HG02943 (cell line): ENCODE measurements around the gene ARID2.

ENCODE experiments used
- ATAC-seq: cut with Tn5 transposase; IDR thresholded peaks from one replicate; pipeline ENCODE4 v1.9.1; 2021; ENCODE audit warnings: mild to moderate bottlenecking, low read depth, moderate library complexity; ENCODE audit not compliant: unreplicated experiment

The ARID2 gene

GRCh38 chr12:45839917-45840316, 110.4 kb downstream of the ARID2 start:
- no peak for ATAC-seq

DNA sequence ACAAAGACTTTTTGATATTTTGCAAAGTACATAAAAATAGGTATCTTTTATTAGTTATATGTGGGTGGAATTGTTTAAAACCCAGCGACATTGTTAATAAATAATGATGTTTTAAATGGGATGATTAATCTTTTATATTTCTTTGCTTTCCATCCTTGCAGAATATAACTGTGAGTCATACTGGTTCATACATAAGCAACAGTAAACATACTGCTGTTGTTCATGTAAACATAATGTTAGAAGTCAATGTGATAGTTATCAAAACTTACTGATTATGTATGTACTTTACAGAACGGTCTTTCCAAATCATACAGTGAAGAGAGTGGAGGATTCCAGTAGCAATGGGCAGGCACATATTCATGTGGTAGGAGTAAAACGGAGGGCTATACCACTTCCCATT, 119.8 kb downstream of the ARID2 start:
- ATAC-seq = no peak

- ATAC-seq = no peak
These were observed 120.8 kb downstream of the ARID2 start for GRCh38 chr12:45850302-45850701.

DNA sequence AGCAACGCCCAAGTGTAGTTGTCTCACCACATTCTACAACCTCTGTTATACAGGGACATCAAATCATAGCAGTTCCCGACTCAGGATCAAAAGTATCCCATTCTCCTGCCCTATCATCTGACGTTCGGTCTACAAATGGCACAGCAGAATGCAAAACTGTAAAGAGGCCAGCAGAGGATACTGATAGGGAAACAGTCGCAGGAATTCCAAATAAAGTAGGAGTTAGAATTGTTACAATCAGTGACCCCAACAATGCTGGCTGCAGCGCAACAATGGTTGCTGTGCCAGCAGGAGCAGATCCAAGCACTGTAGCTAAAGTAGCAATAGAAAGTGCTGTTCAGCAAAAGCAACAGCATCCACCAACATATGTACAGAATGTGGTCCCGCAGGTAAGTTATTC, 123.0 kb downstream of the ARID2 start:
- no peak for ATAC-seq

- ATAC-seq = no peak
These were observed 124.0 kb downstream of the ARID2 start for GRCh38 chr12:45853550-45853949.

GRCh38 chr12:45863332-45863731, 133.8 kb downstream of the ARID2 start:
- no peak for ATAC-seq

DNA sequence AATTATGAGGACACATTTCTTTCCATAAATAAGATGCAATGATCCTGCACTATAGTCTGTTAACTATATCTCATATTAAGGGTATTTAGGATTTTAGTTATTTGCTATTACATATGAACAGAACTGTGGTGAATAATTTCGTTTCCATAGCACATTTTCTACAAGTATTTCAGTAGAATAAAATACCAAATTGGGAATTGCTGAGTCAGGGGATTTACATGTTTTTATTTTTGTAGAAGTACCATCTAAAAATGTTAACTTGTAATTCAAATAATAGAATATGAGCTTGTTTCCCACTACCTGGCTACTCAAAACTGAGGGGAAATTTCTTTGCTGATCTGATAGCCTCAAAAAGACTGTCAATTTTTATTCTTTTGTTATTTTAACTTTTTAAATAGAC, 136.8 kb downstream of the ARID2 start:
- ATAC-seq = no peak

- no peak for ATAC-seq
These were observed 142.9 kb downstream of the ARID2 start for GRCh38 chr12:45872446-45872845.

DNA sequence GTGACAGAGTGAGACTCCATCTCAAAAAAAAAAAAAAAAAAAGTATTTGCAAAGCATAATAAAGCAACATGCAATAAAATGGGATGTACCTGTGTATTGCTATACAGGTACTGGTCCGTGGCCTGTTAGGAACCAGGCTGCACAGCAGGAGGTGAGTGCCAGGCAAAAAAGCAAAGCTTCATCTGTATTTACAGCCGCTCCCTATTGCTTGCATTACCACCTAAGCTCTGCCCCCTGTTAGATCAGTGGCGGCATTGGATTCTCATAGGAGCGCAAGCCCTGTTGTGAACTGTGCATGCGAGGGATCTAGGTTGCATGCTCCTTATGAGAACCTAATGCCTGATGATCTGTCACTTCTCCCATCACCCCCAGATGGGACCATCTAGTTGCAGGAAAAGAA, 147.6 kb downstream of the ARID2 start:
- no peak for ATAC-seq

GRCh38 chr12:45878630-45879255, 149.2 kb downstream of the ARID2 start:
- ATAC-seq = no peak

DNA sequence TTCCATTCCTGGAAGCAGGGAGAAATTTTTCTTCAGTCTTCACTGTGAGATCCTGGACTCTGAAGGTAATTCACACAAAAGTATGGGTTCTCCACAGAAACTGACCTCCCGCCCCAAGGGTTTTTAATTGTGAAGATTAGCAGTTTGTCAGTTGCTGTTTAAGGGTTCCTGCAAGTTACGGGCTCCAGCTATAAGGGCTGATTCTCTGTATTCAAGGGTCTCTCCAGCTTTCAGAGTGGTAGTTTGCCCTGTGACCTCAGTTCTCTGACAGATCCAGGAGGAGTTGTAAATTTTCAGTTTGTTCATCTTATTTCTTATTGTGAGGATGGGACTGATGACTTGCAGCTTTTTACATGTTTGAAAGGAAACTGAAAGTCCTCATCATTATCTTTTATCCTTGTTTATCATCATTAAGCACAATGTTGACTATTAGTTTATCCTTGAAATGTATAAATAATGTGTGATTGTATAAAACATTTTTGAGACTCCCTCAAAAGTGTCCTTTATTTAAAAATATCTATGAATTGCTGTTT, 149.9 kb downstream of the ARID2 start:
- ATAC-seq = no peak

DNA sequence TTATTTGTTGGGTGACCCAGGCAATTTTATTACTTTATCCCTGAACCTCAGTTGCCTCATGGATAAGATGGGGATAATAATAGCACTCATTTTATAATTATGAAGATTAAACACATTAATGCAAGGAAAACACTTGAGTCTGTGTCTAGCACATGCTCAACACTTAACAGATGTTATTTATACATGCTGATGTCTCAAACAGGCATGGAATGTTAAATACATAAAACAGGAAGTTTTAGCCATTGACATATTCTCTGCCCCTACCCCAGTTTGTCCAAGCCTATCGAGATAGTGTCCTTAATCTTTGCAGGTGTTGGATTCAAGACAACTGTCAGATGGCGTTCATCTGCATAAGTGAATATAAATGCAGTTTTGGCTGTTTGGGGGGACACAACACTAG, 151.0 kb downstream of the ARID2 start:
- ATAC-seq = no peak

DNA sequence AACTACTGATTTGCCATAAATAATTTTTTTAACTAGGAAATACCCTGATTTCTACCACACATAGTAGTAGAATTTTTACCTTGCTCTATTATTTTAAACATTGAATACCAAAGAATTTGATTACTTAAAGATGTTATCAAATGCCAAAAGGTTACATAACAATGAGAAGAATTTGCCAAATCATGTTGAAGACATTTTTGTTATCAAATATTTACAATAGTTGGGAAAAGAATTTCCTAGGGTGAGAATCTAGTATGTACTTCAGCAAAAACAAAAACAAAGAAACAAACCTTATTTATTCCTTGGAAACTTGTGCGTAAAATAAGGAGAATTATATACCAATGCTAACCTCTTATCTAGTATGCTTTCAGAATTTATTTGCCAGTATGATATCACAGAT, 153.7 kb downstream of the ARID2 start:
- no peak for ATAC-seq

DNA sequence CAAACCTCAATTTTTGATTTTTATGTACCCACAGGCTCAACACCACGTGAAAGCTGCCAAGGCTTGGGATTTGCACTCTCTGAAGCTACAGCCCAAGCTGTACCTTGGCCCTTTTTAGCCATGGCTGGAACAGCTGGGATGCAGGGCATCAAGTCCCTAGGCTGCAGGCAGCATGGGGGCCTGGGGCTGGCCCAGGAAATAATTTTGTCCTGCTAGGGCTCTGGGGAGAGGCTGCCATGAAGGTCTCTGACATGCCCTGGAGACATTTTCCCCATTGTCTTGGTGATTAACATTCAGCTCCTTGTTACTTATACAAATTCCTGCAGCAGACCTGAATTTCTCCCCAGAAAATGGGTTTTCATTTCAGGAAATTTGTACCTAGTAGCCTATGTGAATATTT, 157.2 kb downstream of the ARID2 start:
- no peak for ATAC-seq

DNA sequence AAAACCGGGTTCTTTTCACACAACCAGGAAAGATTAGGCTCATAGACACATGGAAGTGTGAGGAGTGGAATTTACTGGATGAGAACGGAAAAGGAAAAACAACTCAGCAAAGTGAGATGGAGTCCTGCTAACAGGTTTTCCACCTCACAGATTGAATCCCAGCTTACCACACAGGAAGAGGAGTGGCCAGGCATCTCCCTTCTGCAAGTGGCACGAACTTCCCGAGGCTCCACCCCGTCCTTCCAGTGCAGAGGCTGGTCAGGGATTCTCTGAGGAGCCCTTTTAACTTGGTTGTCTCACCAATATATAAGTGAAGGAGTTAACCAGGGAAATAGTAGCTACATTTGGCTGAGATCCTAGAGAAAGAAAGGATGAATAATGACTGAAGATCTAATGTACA, 158.0 kb downstream of the ARID2 start:
- no peak for ATAC-seq

DNA sequence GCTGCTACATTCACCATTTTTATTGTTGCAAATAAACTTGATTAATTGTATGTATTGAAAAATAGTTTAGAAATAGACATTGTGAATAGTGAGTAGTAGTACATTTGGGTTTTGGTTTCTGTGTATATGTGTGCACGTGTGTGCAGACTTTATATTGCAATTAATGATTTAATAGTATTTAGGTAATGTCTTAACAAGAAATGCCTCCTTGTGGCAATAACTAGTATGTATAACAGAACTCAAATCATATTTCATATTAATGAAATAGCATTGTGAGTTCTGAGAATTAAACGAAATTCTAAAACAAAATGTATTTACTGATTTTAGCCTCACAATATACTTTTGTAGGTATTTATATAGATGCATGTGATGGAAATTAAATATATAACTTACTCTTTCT, 160.8 kb downstream of the ARID2 start:
- no peak for ATAC-seq

DNA sequence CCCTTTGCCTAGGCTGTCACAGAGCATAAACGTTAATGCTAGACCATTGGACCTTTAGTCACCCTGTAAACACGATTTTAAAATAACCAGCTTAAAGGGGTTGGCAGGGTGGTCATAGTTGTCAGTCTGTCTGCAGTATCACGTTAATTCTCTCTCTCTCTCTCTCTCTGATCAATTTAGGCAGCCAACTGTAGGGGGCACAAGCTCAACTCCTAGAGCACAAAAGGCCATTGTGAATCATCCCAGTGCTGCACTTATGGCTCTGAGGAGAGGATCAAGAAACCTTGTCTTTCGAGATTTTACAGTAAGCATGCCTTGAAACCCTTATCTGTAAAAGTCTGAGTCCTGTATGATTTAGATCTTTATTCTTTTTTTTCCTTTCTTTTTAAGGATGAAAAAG, 163.7 kb downstream of the ARID2 start:
- no peak for ATAC-seq

- no peak for ATAC-seq
These were observed 166.5 kb downstream of the ARID2 start for GRCh38 chr12:45895961-45896360.

GRCh38 chr12:45898094-45898493, 168.6 kb downstream of the ARID2 start:
- no peak for ATAC-seq

GRCh38 chr12:45907955-45908354, 178.4 kb downstream of the ARID2 start:
- ATAC-seq = peak; percentile 67

- ATAC-seq = no peak
These were observed 179.7 kb downstream of the ARID2 start for GRCh38 chr12:45909041-45909713.

GRCh38 chr12:45912774-45913173, 183.3 kb downstream of the ARID2 start:
- no peak for ATAC-seq
